Keratinocyte (primary cell): ENCODE results near the gene PDZRN4.

Experiments
- CTCF ChIP-seq, 3 experiments: IDR thresholded peaks in 1 of 3; conservative IDR thresholded peaks in 1 of 3; optimal IDR thresholded peaks in 1 of 3; 2 replicates in 2 of 3; 3 replicates in 1 of 3; pipeline versions ENCODE3 to v1.5.1; 2011; ENCODE audit warnings: low read length in 3 of 3, mild to moderate bottlenecking in 3 of 3, moderate library complexity in 2 of 3, control low read depth in 1 of 3, inconsistent platforms in 1 of 3; ENCODE audit not compliant: insufficient read depth in 2 of 3; ENCODE audit errors: extremely low read depth in 1 of 3
- EZH2 ChIP-seq: IDR thresholded peaks from one replicate; pipeline ENCODE4 v1.6.1; 2012; ENCODE audit warnings: inconsistent platforms, mild to moderate bottlenecking, low read length, moderate library complexity

DNA sequence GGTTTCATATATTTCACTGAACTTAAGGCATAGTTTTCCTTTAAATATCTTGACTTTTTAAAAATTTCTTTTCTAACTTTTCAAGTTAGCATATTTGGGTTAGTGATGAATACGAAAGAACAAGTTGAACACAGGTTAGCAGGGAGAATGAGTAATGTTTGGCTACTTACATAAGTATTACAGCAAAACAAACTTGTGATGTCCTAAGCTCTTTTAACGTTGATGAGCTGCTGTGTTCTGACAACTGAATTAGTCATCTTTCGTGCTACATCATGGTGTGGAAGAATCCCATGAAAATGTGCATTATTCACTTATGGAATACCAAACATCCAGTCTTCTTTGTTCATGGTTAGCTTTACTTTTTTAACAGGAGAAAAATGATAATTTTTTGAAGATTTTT, 36.3 kb upstream of the PDZRN4 start:
- TF ChIP-seq CTCF (optimal IDR thresholded peaks at IDR 0.05 in 1 of 3, IDR thresholded peaks at IDR 0.05 in 1 of 3, conservative IDR thresholded peaks at IDR 0.05 in 1 of 3; ENCODE audit: extremely low read depth in 1 of 3, insufficient read depth in 2 of 3, low read length in 3 of 3) (no peak), EZH2 (no peak)
